Activated effector memory CD4-positive, alpha-beta T cell treated with Interleukin-2 at 50 U/mL for 16 hours (primary cell): ENCODE results near the gene MID1.

Experiments
- DNase-seq: peaks from one replicate; pipeline ENCODE4 v3.0.0-alpha.2; 2020

MID1 gene

DNA sequence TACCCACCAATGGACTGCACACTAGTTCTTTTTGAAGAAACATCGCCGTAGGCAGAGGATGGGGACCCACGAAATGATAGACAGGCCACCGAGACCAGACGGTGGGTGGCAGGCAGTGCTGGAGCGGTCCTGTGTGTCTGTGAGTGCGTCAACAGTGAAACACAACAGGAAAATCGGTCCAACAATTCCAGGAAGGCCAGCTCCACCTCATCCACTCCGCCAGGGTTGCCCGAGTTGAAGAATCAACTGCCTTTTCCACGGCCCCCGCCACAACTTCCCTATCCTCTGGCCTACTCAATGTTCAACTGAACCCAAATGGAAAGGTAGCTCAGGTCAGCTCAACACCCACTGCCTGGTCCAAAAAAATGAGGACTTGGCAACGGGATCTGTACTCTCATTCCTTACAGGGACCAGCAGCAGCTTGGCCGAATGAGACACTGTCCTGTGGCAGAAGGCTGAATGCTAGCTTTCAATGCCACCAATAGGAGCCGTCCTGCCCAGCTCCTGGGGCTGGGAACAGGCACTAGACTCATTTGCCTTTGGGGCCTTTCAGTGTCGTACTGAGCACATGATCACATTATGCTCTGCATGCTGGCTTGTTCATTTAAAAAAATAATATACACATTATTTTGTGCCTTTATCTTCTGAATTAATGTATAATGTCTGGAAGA, 43.5 kb downstream of the MID1 start:
- DNase-seq: no peak

- DNase-seq: no peak
These were observed 44.2 kb downstream of the MID1 start for GRCh38 chrX:10576186-10576585.

DNA sequence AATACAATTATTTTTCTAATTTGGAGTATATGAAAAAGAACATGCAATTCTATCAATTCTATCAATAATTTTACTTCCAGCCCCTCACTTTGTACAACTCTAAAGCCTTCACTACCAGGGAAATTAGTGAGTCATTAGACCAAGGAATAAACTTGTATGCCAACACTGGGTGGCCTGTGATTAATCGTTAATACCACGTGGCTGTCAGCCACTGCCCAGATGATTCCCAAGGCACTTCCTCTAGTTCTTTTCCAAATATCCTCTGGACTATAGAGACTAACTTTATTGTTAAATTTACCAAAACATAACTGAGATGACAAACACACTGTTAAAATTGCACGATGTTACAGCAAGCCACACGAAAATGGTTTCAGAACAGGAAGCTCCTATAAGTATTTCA, 45.7 kb downstream of the MID1 start:
- DNase-seq: no peak

- DNase-seq: no peak
These were observed 49.1 kb downstream of the MID1 start for GRCh38 chrX:10571260-10571659.

DNA sequence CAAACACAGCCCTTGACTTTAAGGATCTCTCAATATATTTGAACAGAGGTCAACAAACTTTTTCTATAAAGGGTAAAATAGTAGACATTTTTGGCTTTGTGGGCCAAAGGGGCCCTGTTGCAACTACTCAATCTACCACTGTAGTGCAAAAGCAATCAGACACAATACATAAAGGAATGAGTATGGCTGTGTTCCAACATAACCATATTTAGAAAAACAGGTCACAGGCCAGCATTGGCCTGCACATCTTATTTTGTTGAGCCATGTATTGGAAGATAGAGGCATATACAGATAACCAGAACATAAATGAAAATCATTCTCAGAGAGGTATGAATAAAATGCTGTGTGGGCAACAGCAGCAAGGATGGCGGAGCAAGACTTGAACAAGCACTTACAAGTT, 49.8 kb downstream of the MID1 start:
- no peak for DNase-seq

DNA sequence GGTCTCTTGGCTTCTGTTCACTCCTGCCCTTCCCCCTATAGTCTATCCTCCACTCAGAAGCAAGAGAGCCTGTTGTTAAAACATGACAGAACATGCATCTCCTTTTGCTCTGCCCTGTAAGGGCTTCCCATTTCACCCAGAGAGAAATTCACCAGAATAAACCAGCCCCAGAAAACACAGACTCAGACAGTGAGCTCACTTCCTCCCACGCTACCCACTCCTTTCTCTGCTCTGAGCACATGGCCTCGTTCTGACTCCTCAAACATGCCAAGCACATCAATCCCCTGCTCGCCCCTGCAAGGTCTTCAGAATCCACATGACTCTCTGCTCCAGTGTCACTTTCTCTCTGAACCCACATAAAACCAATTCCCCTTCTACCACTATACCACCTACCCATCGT, 50.4 kb downstream of the MID1 start:
- no peak for DNase-seq

DNA sequence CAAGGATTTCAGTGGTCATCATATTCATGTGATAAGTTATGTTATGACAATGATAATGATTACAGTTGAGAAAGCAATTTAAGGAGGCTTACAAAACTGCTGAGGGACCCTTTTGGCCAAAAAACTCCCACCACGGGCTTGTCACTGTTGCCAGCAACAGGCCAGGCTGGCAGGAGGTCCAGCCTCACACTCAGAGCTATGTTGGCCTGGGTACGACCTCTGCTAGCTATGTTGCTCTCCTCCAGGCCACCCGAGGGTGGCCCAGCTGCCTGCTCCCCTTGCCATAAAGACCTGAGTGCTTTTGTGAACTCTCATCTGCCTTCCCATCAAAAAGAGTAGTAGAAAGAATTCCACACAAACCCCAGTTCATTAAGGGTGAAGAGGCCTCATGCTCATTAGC, 52.0 kb downstream of the MID1 start:
- DNase-seq: no peak

DNA sequence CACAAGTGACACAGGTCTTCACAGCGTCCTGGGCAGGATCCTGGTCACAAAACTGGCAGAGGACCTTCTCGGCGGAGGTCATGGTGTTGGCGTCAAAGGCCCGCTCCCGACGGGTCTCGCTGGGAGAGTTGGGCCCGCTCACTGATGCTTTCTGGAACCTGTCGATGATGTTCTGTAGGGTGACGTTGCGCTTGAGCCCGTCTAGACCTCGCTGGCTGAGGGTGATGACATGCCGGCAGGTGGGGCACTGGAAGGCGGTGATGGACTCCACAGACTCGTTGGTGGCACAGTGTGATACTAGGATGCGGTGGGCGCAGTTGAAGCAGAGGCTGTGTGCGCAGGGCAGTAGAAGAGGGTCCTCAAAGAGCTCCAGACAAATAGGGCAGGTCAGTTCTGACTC, 53.2 kb downstream of the MID1 start:
- no peak for DNase-seq

GRCh38 chrX:10566716-10567097, 53.7 kb downstream of the MID1 start:
- DNase-seq: no peak

GRCh38 chrX:10564484-10564883, 55.9 kb downstream of the MID1 start:
- no peak for DNase-seq

DNA sequence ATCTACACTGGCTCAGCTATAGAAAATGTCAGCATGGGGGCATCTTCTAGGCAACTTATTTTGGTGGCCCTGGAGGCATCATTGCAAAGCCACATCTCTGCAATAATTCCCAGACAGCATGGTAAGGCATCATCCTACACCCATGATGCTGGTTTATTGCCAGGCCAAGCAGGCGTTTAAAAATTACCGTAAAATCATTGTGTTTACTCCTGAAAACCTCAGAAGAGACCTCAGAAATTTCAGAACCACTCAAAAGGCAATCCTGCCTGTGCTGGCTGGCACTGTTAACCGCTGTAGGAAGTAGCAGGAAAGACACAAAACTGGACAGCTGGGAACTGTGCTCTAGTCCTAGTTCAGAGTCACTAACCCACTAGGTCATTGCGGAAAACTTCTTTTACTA, 63.2 kb downstream of the MID1 start:
- no peak for DNase-seq

- no peak for DNase-seq
These were observed 64.0 kb downstream of the MID1 start for GRCh38 chrX:10556405-10556804.

DNA sequence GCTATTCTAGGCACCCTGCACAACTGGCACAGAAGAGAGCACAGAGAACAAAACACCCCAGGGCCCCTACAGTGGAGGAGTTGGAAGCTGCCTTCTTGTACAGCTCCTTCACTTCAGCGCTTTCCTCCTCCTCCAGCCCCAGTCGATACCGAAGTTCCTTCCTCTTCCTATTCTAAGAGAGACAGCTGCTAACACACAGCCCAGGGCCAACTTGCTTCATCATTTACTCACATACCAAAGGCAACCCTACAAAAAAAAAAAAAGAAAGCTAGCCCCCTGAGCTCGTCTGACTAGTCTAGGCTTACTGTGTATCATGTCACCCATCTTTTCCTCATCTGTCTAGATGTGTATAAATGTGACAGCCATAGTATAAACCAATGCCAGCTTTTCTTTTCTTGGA, 64.5 kb downstream of the MID1 start:
- DNase-seq: no peak

- DNase-seq: no peak
These were observed 65.6 kb downstream of the MID1 start for GRCh38 chrX:10554612-10555270.

DNA sequence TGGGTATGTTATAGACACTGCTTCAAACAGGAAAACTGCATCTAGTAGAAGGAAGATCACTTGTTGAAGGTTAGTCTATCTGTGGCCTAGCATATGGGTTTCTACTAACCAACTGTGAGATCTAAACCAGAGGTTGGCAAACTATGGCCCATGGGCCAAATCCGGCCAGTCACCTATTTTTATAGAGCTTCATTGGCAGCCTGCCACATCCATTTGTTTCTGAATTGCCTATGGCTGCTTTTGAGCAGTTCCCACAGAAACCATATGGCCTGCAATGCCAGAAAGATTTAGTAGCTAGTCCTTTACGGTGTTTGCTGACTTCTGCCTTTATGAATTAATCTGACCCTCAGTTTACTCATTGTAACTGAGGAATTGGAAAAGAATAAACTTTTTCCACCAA, 71.1 kb downstream of the MID1 start:
- no peak for DNase-seq

DNA sequence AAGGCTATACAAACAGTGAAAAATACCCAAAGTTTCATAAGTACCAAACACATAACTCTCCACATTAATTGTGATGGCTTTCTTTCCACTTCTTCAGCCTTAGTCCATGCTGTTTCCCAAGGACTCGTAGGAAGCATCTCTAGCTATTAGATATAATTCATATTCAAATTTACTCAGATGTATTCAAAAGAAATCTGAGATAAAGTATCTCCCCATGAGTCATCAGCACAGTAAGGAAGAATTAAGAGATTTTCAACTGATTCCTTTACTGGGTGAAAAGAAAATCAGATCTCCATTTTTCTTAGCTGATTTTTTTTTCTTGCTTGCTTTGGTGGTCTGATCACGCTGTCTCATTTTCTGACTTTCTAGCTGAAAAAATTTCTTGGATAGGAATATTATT, 71.7 kb downstream of the MID1 start:
- DNase-seq: no peak

- no peak for DNase-seq
These were observed 74.5 kb downstream of the MID1 start for GRCh38 chrX:10545882-10546281.

DNA sequence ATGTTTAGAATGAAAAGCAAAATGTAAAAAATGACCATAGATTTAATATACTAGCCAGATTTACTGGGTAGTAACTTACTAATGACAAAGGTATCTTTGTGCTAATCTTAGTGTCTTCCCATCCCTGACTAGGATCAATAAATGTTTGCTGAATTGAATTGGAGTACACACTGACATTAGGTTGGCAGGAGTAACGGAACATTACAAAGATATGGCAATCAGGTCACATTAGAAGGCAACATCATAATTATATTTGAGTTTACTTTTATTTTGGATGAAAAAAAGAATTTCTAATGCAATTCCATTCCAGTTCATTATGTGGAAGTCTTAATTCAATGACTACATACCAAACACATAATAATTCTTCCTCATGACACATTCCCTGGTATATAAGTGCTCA, 77.8 kb downstream of the MID1 start:
- no peak for DNase-seq

DNA sequence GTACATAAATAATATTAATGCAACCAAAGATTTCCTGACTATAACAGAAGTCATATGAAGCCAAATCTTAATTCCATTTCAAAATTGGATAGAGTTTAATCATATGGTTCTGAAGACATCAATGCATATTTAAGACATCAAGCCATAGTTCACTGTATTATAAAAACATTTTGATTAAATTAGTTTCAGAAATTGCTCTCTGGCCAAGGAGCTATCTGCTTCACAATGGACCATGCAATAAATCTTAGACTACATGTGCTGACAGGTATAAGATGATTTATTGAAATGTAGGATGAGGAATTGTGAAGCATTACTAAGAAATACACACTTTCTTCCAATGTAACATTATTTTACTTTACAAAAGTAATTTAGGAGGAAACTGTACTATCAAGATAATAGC, 81.6 kb downstream of the MID1 start:
- no peak for DNase-seq

DNA sequence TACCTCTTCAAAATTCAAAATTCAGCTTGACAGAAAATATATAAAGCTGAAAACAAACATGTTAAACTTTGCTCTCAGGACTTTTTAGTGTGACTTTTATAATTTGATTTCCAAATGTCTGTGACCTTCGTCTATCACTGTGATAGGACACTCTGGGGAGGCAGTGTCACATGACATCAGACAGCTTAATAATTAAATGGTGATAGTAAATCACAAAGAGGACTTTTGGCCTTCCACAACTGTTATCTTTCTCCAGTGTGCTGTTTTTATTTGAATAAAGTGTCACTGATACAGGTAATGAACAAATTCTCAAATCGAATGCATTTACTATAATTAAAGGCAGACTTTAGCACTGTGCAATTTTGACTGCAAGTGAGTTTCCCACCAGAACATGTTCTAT, 83.1 kb downstream of the MID1 start:
- no peak for DNase-seq

- DNase-seq: no peak
These were observed 83.6 kb downstream of the MID1 start for GRCh38 chrX:10536744-10537143.

DNA sequence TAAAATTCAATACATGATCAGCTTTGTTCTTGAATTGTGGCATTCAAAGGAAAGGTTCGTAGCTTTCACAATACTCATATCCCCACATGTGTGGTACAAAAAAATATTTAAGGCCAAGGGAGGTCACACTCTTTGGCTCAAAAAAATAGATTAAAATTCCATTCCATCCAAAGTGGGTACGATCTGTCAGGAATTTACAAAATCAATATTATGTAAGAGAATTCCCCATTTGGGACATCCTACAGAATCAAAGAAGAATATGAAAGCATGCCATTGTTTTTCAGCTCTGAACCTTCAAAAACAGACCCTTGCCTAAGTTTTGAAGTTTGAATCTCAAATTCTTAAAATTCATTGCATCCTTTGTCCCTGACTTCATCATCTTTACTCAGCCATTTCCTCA, 85.8 kb downstream of the MID1 start:
- DNase-seq: no peak

- no peak for DNase-seq
These were observed 86.6 kb downstream of the MID1 start for GRCh38 chrX:10533696-10534365.

DNA sequence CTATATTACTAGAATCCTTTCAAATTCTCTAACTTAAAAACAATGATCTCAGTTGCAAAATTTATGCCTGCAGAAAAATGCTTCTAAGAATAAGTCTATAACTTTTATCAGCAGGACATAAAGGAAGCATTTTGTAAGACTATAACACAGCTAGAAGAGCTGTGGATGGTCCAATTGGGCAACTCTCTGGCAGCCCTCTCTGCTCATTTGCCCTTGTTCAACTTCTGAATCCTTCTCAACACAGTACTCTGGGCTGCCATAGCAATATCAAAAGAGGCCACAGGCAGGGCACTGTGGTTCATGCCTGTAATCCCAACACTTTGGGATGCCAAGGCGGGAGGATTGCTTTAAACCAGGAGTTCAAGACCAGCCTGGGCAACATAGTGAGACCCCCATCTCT, 88.5 kb downstream of the MID1 start:
- DNase-seq: no peak

DNA sequence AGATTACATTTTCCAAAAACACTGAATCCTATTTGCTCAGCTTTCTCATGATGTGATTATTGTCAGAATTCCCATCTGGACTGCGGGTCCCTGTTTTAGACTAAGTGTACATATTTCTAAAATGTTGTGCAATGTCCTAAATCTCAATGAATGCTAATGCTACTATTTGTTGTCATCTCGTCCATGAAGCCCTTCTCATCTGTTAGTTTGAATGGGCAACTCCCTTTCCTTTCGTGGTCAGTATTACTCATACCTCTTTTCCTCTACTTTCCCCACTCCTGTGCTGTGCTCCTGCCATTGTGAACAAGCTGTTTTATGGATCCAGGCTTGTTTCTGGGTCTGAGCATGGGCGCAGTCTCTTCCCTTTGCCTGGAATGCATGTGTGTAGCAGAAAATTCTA, 91.0 kb downstream of the MID1 start:
- no peak for DNase-seq
